Activated CD8-positive, alpha-beta T cell treated with anti-CD3 and anti-CD28 coated beads, Interleukin-2, amount 10 ng/mL, durations not matched to agents 7 days and 5 days (primary cell): ENCODE results near the gene TRIM9. TPM values are rescaled to one million over a fixed set of nuclear protein-coding genes. Genes with fewer than 3 reads are reported as not detected.

Experiments used
- ATAC-seq: fragments of 150-1000 bp; cut with Tn5 transposase; one replicate; pipeline ENCODE4 v1.10.0; 2021; ENCODE audit warnings: moderate library complexity
- CTCF ChIA-PET: fragments of 350-600 bp; sonication (Branson Sonifier 250); formaldehyde crosslinking; loops from one replicate; lab custom pipeline; 2021; ENCODE audit warnings: antibody characterized with exemption; lab: Charles Lee
- POLR2A ChIA-PET: fragments of 350-600 bp; sonication (Branson Sonifier 250); formaldehyde crosslinking; loops from one replicate; lab custom pipeline; 2021; ENCODE audit warnings: antibody characterized with exemption; lab: Charles Lee
- DNase-seq: peaks from one replicate; pipeline ENCODE4 v3.0.0-alpha.2; 2020
- H3K27ac Mint-ChIP-seq: one replicate; pipeline ENCODE4 v1.8.0; 2021; ENCODE audit warnings: mild to moderate bottlenecking, mixed read lengths
- H3K27me3 Mint-ChIP-seq: one replicate; pipeline ENCODE4 v1.8.0; 2021; ENCODE audit warnings: low read depth, mixed read lengths
- H3K36me3 Mint-ChIP-seq: one replicate; pipeline ENCODE4 v1.8.0; 2021; ENCODE audit warnings: low read depth, mixed read lengths
- H3K4me1 Mint-ChIP-seq: one replicate; pipeline ENCODE4 v1.8.0; 2021; ENCODE audit warnings: low read depth, mixed read lengths
- H3K4me3 Mint-ChIP-seq: one replicate; pipeline ENCODE4 v1.8.0; 2021; ENCODE audit warnings: mild to moderate bottlenecking, mixed read lengths
- H3K9me3 Mint-ChIP-seq: one replicate; pipeline ENCODE4 v1.8.0; 2022; ENCODE audit warnings: mixed read lengths; ENCODE audit not compliant: insufficient read depth
- total RNA-seq, 2 experiments: library from RNA; stranded (reverse); gene quantifications; one replicate each; pipeline ENCODE4 v1.2.3, GENCODE V29; 2021

Gene TRIM9
- total RNA-seq, 2 experiments from 2014 or later = 0.63 to 0.73 TPM

- no peaks in the 10 kb centered on the region for H3K36me3 Mint-ChIP-seq
- no peaks in the 10 kb centered on the region for H3K9me3 Mint-ChIP-seq
- no peak overlapping the region for H3K27ac Mint-ChIP-seq
- CTCF ChIA-PET = no interaction called here
- ATAC-seq (no peak), DNase-seq (no peak)
- no peaks in the 10 kb centered on the region for H3K4me1 Mint-ChIP-seq
- no peaks in the 10 kb centered on the region for H3K27me3 Mint-ChIP-seq
- POLR2A ChIA-PET = no interaction called here
- no peak overlapping the region for H3K4me3 Mint-ChIP-seq
Measured at GRCh38 chr14:51072976-51073375, 21.9 kb downstream of the TRIM9 start.

DNA sequence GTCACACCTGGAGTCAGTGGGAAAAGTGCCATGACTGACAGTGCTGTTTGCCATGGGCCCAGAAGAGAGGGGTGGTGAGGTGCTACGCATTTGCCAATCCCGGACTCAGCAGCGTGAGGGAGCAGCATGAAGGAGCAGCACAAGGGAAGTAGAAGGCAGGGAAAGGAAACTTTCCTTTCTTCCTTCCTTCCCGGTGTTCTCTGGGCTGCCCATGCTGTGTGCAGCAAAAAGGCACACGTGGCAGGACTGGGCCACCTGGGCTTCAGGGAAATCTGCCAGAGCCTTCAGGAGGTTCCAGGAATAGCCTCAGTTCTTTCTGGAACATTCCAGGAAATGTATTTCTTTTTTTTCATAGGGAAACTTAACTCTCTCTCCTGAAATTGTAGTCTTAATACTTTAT, 23.0 kb downstream of the TRIM9 start:
- no peak overlapping the region for H3K4me3 Mint-ChIP-seq
- H3K4me1 Mint-ChIP-seq = no peaks in the 10 kb centered on the region
- no peaks in the 10 kb centered on the region for H3K9me3 Mint-ChIP-seq
- ChIA-PET CTCF (no interaction called here), POLR2A (no interaction called here)
- H3K36me3 Mint-ChIP-seq = no peaks in the 10 kb centered on the region
- no peak for DNase-seq
- no peak for ATAC-seq
- no peak overlapping the region for H3K27ac Mint-ChIP-seq
- no peaks in the 10 kb centered on the region for H3K27me3 Mint-ChIP-seq

DNA sequence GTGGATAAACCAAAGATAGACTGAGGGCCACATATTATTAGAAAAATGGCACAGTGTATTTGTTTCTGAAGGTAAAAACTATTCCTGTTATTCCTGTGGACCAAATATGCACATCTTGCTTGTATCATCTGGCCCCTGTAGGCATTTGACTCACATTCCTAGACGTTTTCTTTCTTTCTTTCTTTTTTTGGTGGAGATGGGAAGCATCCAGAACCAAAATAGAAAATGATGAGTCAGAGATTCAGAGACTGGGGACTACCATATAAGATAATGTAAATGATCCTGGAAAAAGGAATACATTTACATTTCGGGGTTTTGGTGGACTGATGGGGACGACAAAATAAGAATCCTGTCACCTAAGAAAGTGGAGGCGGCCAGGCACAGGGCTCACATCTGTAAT, 24.2 kb downstream of the TRIM9 start:
- POLR2A ChIA-PET = no interaction called here

DNA sequence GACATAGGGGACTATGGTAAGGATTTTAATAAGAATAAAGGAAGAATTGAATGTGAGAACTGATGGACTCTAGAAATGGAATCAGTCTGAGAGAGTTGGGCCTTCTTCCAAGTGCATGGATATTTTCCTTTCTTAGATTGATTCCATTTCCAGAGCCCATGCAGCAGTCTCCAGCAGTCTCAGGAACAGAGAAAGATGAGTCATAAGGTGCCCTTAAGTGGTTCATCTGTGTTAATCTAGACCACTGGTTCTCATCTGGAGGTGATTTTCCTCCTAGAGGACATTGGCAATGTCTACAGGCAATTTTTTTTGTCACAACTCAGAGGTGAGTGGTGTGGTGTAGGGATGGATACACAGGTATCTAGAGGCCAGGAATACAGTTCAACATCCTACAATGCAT, 25.9 kb downstream of the TRIM9 start:
- POLR2A ChIA-PET = no interaction called here
- Mint-ChIP-seq H3K4me1 (no peaks in the 10 kb centered on the region), H3K27me3 (no peaks in the 10 kb centered on the region), H3K9me3 (no peaks in the 10 kb centered on the region), H3K36me3 (no peaks in the 10 kb centered on the region), H3K27ac (no peak overlapping the region), H3K4me3 (no peak overlapping the region)
- ATAC-seq (no peak), DNase-seq (no peak)
- CTCF ChIA-PET = no interaction called here

More for the DNA sequence above, 24.2 kb downstream of the TRIM9 start:
- no peaks in the 10 kb centered on the region for H3K27me3 Mint-ChIP-seq
- H3K36me3 Mint-ChIP-seq = no peaks in the 10 kb centered on the region
- no peak overlapping the region for H3K27ac Mint-ChIP-seq
- no peak overlapping the region for H3K4me3 Mint-ChIP-seq
- CTCF ChIA-PET = no interaction called here
- no peaks in the 10 kb centered on the region for H3K9me3 Mint-ChIP-seq
- DNase-seq (no peak), ATAC-seq (no peak)
- no peaks in the 10 kb centered on the region for H3K4me1 Mint-ChIP-seq

- H3K27ac Mint-ChIP-seq = no peak overlapping the region
- H3K4me3 Mint-ChIP-seq = no peak overlapping the region
- ChIA-PET POLR2A (no interaction called here), CTCF (no interaction called here)
- H3K9me3 Mint-ChIP-seq = no peaks in the 10 kb centered on the region
- H3K4me1 Mint-ChIP-seq = no peaks in the 10 kb centered on the region
- no peaks in the 10 kb centered on the region for H3K27me3 Mint-ChIP-seq
- no peaks in the 10 kb centered on the region for H3K36me3 Mint-ChIP-seq
- DNase-seq (no peak), ATAC-seq (no peak)
Measured at GRCh38 chr14:51068268-51068667, 26.6 kb downstream of the TRIM9 start.

- Mint-ChIP-seq H3K27me3 (no peaks in the 10 kb centered on the region), H3K4me3 (no peak overlapping the region), H3K27ac (no peak overlapping the region), H3K9me3 (no peaks in the 10 kb centered on the region), H3K4me1 (no peaks in the 10 kb centered on the region), H3K36me3 (no peaks in the 10 kb centered on the region)
- CTCF ChIA-PET = no interaction called here
- DNase-seq (no peak), ATAC-seq (no peak)
- POLR2A ChIA-PET = no interaction called here
Measured at GRCh38 chr14:51067295-51067694, 27.6 kb downstream of the TRIM9 start.

- DNase-seq (no peak), ATAC-seq (no peak)
- Mint-ChIP-seq H3K27ac (no peak overlapping the region), H3K36me3 (no peaks in the 10 kb centered on the region), H3K4me3 (no peak overlapping the region), H3K4me1 (no peaks in the 10 kb centered on the region), H3K27me3 (no peaks in the 10 kb centered on the region), H3K9me3 (no peaks in the 10 kb centered on the region)
- POLR2A ChIA-PET = no interaction called here
- CTCF ChIA-PET = no interaction called here
Measured at GRCh38 chr14:51066576-51066975, 28.3 kb downstream of the TRIM9 start.

DNA sequence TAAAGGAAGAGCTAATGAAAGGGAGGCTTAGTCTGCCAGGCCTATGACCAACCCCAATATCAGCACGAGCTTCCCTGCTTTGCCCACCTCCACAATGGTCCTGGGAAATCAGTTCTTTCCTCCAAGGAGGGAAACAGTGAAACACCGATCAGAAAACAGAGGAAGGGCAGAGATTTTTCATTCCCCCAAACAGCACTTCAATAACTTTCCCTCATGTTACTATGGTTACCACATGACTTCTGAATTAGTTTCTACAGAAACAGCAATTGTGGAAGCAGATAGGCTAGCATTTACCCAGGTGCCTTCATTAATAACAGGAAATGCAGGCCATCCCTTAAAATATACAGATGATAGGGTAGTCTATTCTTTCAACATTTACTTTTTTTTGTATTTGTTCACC, 35.9 kb downstream of the TRIM9 start:
- H3K9me3 Mint-ChIP-seq = no peaks in the 10 kb centered on the region
- no peak overlapping the region for H3K27ac Mint-ChIP-seq
- H3K36me3 Mint-ChIP-seq = no peaks in the 10 kb centered on the region
- no peak overlapping the region for H3K4me3 Mint-ChIP-seq
- DNase-seq (no peak), ATAC-seq (no peak)
- H3K4me1 Mint-ChIP-seq = no peaks in the 10 kb centered on the region
- CTCF ChIA-PET = no interaction called here
- no peaks in the 10 kb centered on the region for H3K27me3 Mint-ChIP-seq
- POLR2A ChIA-PET = no interaction called here

DNA sequence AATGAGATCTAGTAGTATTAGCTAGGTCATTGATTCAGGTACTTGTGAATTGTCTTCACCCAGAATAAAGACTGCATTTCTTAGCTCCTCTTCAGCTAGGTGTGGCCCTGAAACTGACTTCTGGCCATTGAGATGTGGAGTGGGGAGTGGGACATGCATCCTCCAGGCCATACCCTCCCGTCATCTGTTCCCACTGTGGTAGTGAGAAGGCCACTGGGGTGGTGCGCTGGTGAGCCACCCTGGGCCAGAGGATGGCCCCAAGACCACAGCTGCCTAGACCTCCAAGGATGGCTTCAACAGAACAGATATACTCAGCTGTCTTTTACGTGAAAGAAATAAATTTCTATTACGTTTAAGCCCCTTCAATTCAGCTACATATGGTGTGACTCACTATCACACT, 36.5 kb downstream of the TRIM9 start:
- no peak for ATAC-seq
- no peaks in the 10 kb centered on the region for H3K9me3 Mint-ChIP-seq
- H3K36me3 Mint-ChIP-seq = no peaks in the 10 kb centered on the region
- no peak overlapping the region for H3K27ac Mint-ChIP-seq
- H3K4me3 Mint-ChIP-seq = no peak overlapping the region
- H3K27me3 Mint-ChIP-seq = no peaks in the 10 kb centered on the region
- CTCF ChIA-PET = no interaction called here
- no peak for DNase-seq
- H3K4me1 Mint-ChIP-seq = no peaks in the 10 kb centered on the region
- POLR2A ChIA-PET = no interaction called here

GRCh38 chr14:51056421-51056820, 38.5 kb downstream of the TRIM9 start:
- DNase-seq (no peak), ATAC-seq (no peak)
- Mint-ChIP-seq H3K4me1 (no peaks in the 10 kb centered on the region), H3K27me3 (no peaks in the 10 kb centered on the region), H3K36me3 (no peaks in the 10 kb centered on the region), H3K27ac (no peak overlapping the region), H3K9me3 (no peaks in the 10 kb centered on the region), H3K4me3 (no peak overlapping the region)
- CTCF ChIA-PET = no interaction called here
- POLR2A ChIA-PET = no interaction called here

- no peaks in the 10 kb centered on the region for H3K36me3 Mint-ChIP-seq
- H3K4me3 Mint-ChIP-seq = no peak overlapping the region
- no peak overlapping the region for H3K27ac Mint-ChIP-seq
- H3K27me3 Mint-ChIP-seq = no peaks in the 10 kb centered on the region
- H3K4me1 Mint-ChIP-seq = no peaks in the 10 kb centered on the region
- POLR2A ChIA-PET = no interaction called here
- CTCF ChIA-PET = no interaction called here
- H3K9me3 Mint-ChIP-seq = no peaks in the 10 kb centered on the region
- DNase-seq = no peak
- no peak for ATAC-seq
Measured at GRCh38 chr14:51053157-51053556, 41.7 kb downstream of the TRIM9 start.

DNA sequence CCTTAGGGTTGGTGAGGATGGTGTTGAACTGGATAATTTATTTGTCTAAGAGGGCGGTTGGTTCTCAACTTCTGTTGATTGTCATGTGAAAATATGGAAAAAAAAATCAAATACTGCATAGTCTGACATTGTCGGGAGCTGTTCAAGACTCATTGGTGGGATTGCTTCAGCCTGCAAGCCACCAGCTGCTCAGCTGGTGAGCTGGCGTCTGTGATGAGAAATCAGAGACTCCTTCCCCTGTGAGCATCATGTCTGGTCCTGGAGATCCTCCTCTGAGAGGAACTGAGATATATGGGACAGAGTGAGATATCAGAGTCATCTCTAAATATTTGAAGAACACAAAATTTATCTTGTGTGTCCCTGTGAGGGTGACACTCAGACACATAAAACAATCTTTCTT, 49.9 kb downstream of the TRIM9 start:
- Mint-ChIP-seq H3K9me3 (no peaks in the 10 kb centered on the region), H3K4me3 (no peak overlapping the region), H3K27ac (no peak overlapping the region), H3K4me1 (no peaks in the 10 kb centered on the region), H3K27me3 (no peaks in the 10 kb centered on the region), H3K36me3 (no peaks in the 10 kb centered on the region)
- POLR2A ChIA-PET = no interaction called here
- DNase-seq (no peak), ATAC-seq (no peak)
- CTCF ChIA-PET = interaction anchor here (0.9 kb wide), 1 partner anchor 20 kb away, joined by 3 read pairs; no protein-coding TSS in a partner anchor

DNA sequence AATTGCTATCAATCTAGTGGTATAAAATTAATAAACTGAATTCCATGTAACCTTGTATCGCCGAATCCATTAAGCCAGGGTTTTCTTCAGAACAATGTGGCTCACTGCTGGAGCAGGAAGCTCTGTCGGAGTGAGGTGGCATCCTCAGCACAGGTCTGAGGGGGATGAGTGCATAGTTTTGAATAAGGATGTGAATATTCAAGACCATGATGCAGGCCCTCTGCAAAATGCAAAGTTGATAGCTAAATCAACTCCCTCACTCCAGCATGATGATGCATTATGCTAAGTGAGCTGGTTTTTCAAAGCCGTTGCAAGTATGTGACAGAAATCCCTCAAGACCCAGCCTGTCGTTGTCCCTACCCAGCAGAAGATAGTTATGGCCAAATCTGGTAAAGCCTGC, 53.0 kb downstream of the TRIM9 start:
- Mint-ChIP-seq H3K27me3 (peaks cover 2% of the 10 kb centered on the region), H3K4me1 (no peaks in the 10 kb centered on the region), H3K36me3 (no peaks in the 10 kb centered on the region), H3K9me3 (no peaks in the 10 kb centered on the region), H3K27ac (no peak overlapping the region), H3K4me3 (no peak overlapping the region)
- CTCF ChIA-PET = no interaction called here
- POLR2A ChIA-PET = no interaction called here
- no peak for ATAC-seq
- no peak for DNase-seq
